Stimulated activated CD8-positive, alpha-beta memory T cell treated with anti-CD3 and anti-CD28 coated beads, Interleukin-4, amount 100 ng/mL, for 4 hours (primary cell): ENCODE measurements around the gene ALDH4A1.
"Not testable (repeated sequence)": the region's sequence is repeated elsewhere in the genome, so short reads cannot be mapped to it uniquely, and the experiment has no call there.

ENCODE experiments used
- DNase-seq, 2 donors: peaks; one replicate each; pipeline ENCODE4 v3.0.0-alpha.2; 2020; ENCODE audit warnings: low read depth in 2 of 2, low spot score in 1 of 2

ALDH4A1 gene

DNA sequence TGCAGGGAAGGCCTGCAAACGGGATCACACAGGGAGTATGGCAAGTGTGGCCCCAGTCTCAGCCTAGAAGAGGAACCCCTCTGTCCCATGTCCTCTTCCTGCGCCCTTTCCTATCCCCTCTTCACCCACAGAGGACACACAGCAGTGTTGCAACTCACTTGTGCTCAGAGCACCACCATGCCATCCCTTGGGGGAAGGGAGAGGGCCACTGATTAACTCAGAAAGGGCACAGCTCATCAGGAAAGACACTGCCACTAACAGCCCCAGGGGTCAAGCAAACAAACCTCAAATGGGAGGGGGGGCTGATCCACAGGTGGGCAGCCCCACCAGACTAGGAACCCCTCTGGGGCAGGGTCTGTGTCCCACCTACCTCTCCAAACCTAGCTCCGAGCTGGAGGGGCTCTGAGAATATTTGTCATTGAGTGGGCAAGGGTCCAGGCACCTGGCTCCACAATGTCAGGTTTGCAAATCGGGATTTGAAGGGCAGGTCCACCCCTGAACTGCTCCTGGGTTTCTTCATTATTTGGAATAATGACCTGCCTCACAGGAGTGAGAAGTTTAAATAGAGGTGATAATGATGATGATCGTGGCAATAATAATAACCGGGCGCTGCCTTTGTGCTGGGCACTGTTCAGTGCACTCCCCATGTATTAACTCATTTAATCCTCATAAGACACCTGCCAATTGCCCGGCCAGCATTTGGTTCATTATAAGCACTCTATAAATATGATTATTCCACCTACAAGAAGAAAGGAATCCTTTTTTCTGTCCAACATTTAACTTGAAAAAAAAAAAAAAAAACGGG is 1.0 kb downstream of the ALDH4A1 start:
- no peak for DNase-seq

DNA sequence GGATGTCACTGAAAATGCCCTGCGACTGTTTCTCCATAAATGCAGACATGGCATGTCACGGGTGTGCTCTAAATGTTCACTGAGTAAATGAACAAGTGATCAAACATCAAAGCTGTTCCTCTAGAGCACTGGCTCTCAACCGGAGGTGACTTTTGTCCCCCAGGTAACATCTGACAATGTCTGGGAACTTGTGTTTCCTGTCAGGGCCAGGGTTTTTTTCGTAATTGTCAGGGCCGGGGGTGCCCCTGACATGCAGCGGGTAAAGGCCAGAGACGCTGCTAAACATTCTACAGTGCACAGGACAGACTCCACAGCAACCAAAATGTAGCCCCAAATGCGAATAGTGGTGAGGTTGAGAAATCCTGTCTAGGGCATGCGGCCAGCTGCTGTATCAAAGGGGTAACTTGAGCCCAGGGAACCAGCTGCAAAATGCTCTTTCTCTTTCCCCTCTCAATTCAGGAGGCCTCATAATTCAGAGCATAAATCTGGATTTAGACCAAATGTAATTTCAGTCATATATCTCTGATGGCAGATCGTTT is 2.0 kb downstream of the ALDH4A1 start:
- DNase-seq: no peak

DNA sequence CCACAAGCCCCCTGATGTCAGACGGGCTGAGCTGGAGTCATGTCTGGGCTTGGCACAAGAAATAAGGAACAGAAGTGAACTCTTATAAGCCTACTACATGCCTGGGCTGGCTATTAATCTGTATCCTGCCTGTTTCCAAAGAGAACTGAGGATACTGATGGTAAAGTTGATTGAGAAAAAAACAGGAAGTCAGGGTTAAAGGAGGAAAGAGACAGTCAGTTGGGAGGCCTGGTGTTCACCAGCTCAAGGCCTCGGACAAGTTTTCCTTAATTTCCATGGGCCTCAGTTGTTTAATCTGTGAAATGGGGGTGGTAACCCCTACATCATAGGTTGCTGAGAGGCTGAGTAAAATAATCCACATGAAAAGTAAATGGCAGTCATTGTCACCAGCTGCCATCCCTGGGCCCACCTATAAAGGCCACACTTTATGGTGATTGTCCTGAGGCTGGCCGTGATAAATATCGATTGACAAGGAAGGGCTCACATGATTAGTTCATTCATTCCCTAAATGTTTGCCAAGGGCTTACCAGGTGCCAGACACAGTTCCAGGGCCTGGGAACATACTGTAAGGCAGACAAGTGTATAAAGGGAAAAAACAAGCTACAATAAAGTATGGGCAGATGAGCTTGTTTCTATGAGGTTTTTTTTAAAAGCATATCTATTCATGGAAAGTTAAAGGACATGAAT is 2.8 kb downstream of the ALDH4A1 start:
- DNase-seq: no peak

DNA sequence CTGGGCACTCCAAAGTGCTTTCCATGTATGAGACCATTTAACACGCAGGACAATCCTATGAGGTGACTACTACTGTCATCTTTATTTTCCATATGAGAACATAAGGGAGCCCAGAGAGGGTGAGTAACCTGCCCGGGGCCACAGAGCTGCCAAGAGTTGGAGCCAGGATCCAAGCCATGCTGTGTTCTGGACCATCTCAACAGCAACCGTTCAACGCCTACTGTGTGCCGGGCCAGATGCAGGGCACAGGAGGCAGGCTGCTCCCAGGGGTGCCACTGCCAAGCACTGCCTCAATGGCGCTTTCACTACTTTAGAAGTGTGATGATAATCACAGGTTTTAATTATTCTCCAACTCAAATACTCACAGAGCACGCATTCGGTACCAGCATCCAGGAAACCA is 3.8 kb downstream of the ALDH4A1 start:
- DNase-seq: no peak

DNA sequence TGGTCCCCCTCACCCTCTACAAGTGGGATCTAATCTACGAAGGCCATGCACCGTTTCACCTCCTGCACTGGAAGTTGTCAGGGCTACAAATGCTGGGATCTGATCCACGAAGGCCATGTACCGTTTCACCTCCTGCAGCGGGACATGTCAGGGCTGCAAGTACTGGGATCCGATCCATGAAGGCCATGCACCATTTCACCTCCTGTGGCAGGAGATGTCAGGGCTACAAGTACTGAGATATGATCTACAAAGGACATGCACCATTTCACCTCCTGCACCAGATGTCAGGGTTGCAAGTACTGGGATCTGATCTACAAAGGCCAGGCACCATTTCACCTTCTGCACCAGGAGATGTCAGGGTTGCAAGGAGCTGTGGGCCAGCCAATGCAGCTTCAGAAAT is 7.0 kb downstream of the ALDH4A1 start:
- DNase-seq: no peak

DNA sequence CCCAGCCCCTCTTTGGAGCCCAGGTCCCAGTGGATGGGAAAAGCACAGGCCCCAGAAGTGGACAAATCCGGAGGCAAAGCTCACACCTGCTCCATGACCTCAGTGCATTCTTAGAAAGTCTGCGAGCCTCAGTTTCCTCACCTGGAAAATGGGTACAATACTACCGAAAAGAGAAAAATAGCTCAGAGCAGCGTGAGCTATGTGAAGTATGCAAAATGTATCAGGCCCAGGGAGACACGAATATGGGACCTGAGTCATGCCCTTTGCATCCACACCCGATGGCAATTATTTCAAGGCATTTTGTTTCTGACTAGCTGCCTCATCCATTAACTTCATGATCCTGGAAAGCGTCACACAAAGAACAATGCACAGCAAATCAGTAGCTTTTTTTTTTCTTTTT is 9.2 kb downstream of the ALDH4A1 start:
- DNase-seq: no peak

DNA sequence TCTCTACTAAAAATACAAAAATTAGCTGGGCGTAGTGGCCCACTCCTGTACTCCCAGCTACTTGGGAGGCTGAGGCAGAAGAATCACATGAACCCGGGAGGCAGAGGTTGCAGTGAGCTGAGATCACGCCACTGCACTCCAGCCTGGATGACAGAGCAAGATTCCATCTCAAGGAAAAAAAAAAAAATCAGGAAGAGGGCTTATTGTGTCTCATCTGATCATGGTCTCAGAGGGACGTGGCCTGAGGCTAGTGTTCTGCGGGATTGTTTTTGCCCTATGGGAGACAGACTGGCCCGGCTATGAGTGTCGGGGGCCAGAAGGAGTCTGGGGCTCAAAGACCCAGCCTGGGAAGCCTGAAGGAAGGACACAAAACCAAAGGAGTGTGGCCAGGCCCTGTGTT is 10.5 kb downstream of the ALDH4A1 start:
- not testable (repeated sequence) for DNase-seq

DNA sequence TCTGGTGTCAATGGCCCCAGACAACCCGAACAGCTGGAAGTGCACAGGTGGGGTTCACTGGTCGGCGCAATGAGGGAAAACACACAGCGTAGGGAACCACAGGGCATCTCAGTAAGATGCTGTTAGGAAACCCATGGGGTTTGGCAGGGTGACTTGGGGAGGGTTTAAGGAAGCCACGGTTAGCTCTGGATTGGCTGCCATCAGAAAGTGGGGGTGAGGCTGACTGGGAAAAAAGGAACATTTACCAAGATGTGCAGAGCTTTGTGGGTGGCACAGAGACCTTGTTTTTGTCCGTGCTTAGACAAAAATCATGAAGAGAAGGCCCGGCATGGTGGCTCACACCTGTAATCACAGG is 11.0 kb downstream of the ALDH4A1 start:
- DNase-seq: no peak

DNA sequence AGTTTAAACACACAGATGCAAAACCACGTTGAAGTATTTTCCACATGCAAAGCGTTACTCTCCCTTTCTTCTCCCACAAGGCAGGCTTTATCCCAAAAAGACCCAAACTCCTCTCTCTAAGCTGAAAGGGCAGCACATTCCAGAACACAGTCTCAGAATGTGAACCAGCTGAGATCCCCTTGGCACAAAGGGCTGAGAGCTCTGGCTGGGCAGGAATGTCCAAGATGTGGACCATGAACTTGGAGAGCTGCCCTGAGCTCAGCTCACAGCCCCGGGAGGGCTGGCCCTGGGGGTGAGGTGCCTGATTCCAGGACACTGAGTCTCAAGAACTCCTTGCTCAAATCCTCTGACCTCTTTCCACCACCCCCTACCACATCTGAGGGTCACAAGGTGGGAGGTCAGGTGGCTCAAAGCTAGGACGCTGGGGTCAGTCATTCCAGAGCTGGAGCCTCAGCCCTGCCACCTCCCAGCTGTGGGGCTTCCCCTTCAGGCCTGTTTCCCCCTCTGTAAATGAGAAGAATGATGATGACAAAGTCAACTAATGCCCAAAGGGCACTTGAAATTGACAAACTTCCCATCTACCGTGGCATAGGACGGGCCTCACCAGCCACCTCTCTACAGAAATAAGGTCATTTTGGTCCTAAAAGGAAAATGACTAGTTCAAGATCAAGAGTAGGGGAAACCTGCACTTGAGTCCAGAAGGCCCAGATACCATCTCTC is 11.5 kb downstream of the ALDH4A1 start:
- DNase-seq: no peak

DNA sequence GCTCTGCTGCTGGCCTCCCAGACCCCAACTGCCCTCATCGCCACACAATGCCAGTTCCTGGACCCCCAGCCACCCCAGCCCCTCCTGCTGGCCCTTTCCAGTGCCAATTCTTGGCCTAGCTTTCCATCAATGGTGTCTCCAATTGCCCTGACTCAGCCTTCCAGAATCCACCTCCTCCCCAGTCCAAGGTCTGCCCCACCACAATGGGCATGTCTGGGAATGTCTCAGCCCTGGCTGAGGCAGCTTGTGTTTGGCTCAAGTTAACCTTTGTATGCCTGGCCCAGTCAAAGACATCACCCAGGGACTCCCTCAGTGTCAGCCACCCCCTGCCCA is 16.4 kb downstream of the ALDH4A1 start:
- no peak for DNase-seq

DNA sequence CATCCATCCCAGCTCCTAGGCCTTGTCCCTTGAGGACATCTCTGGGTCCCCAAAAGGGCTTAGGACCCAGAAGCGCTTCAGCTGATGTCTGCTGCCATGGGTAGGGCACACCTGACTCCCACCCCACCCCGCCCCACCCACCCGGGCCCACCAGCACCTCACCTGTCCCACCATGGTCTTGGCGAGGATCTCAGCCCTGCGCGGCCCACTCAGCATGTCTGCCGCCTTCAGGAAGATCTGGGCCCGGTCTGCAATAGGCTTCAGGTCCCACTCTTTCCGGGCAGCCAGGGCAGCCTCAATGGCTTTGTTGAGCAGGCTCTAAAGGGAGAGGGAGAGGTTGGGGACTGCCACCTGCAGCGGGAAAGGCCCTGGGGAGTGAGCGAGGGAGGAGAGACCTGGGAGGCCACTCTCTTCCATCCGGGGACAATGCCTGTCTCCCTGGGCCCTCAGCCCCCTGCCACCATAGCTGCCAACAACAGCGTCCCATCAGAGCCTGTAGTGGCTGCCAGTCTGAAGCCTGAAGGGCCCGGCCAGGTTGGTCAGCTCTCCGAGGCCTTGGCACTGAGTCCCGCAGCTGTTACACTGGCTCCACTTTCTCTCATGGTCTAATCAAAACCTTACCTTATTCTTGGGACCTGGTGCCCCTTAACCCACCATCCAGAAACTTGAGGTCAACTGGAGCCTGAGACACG is 16.9 kb downstream of the ALDH4A1 start:
- DNase-seq: no peak

DNA sequence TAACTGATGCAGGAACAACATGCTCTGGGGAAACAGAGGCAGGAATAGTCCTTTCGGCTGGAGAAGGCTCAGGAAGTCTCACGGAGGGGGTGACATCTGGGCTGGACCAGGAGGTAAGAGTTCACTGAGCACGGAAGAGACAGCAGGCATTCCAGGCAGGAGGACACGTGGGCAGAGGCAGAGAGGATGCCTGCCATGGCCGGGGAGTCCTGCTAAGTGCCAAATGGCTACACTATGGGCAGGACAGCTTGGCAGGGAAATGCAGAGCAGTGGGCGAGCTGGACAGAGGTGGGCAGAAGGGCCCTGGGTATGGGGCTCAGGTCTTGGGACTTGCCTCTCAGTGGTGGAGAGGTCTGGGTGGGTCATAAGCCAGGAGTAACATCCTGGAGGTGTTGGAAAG is 17.6 kb downstream of the ALDH4A1 start:
- no peak for DNase-seq

DNA sequence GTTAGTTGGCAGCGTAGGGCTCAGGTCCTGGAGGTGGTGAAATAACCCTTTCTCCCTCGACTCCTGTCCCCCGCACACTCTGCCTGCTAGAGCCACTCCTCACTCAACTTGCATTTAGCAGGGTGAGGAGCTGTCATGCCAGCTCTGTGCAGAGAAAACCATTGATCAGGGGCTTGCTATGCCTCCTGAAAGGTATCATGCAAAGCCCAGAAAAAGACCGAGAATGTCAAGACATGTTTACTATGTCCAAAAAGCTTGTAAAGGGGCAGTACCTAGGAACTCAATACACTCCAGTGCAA is 18.0 kb downstream of the ALDH4A1 start:
- DNase-seq: no peak

DNA sequence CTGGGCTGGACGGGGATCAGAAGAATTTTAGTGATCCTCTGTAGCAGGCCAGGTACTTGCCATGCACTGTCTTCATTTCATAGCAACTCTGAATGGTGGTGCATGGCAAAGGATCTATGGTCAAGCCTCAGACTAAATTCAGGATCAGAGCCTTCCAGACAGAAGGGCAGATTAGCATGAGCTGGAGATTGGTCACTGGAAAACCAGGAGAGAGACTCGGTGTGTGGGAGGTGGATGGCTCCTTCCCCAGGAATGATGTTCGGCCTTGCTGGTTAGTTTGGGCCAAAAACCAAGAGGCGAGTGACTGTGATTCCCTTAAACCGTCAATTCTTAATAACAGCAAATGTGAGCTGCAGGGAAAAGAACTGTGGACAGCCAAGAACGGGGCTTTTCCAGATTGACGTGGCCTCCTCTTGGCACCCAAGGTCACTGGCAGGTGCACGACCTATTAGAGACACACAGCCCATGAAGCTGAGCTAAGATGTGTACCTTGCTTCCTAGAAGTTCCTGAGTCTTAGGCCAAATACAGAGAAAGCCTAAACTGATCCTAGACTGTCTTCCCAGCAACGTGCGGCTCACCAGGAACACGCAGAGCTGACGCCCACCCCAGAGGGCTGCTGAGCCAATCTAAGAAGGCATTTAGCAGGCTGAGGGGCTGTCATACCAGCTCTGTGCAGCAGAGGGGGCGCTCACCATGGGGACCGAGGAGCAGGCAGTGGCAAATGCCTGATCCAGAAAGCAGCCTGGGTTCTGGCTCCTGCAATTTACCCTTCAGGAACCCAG is 18.5 kb downstream of the ALDH4A1 start:
- peak; percentile 37 to 64 for DNase-seq

DNA sequence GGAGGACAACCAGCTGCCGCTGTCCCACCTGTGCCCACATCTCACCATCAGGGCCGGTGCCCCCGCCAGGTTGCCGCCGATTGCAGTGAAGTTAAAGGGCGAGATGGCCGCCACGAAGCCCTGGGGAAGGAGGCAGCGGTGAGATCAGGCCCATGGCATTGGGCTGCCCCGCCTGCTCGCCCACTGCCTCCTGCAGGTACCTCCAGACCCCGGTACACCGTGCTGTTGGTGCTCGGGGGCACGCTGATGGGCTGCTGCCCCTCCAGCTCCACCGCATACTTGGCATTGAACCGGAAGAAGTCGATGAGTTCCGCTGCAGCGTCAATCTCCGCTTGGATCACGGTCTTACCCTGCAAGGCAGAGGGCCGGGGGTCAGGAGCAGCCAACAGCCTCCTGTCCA is 19.3 kb downstream of the ALDH4A1 start:
- DNase-seq: no peak

DNA sequence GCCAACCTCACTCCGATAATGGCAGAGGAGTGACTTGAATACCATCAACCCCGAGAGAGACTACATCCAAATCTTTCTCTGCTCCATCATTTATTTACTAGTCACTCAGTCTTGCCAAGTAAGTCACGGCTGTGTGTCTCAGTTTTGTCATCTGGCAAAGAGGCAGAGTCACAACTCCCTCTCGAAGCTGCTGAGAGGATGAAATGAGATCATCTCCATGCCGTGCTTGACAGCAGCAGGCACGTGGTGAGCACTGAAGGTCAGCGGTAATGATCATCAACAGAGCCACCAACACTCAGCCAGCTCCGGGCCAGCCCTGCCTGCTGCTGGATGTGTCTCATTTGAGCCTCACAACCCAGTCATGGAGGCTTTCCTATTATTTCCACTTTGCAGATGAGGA is 19.9 kb downstream of the ALDH4A1 start:
- DNase-seq: no peak

DNA sequence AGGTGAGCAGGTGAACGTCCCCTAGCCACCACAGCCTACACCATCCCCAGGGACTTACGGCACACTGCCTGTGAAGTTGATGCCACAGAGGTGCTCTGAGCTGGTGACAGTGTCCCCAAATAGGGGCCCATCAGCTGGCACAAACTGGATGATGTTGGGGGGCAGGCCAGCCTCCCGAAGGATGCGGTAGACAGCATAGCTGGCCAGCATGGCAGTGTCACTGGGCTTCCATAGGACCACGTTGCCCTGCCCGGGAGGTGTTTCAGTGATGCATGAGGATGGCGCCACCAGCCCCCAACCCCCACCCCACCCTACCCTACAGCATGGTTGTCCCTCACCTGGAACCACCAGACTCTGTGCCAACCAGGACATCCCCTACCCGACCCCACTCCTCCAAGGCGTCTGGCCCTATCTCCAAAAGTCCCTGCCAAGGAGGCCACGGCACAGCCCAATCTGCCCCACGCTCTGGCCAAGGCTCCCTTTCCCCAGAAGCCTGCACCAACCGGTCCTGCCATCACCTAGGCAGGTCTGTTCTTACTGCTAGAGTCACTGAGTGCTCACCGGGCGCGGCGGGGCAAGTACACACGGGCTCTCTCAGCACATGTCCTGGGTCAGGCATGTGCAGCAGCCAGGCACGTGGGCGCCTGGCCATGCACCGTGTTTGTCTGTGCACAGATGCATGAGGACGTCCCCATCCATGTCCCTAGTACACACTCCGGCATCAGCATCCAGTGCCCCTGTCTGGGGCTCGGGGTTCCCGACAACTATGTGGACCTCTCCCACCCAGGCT is 20.5 kb downstream of the ALDH4A1 start:
- no peak for DNase-seq

DNA sequence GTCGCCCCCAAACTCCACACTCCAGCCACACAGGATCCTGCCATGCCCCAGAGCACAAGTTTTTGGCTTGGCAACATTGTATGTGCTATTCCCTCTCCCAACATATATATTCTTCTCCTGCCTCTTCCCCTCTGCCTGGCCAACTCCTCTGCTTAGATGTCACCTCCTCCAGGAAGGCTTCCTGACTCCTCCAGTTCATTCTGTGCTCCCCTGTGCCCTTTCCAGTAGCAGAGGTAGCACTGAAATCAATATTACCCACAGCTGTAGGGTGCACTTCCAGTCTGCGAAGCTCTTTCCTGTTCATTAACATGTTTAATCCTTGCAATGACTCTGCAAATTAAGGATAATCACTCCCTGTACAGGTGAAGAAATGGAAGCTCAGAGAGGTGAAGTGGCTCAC is 21.2 kb downstream of the ALDH4A1 start:
- no peak for DNase-seq

DNA sequence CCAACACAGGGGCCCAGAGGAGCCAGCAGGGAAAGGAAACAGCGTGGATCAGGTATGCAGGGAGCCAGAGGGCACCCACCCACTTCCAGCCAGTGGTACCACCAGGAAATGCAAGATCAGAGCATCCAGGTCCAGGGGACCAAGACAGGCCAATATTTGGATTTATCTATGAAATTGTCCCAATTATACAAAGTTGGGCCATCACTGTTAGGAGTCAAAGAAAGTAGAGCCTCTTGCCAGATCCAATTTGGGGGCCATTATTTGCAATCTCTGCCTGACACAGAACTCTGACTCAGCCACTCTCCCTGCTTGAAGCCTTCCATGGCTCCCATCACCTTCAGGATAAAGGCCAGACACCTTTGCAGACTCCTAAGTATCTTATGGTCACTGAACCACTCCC is 21.8 kb downstream of the ALDH4A1 start:
- DNase-seq: no peak

DNA sequence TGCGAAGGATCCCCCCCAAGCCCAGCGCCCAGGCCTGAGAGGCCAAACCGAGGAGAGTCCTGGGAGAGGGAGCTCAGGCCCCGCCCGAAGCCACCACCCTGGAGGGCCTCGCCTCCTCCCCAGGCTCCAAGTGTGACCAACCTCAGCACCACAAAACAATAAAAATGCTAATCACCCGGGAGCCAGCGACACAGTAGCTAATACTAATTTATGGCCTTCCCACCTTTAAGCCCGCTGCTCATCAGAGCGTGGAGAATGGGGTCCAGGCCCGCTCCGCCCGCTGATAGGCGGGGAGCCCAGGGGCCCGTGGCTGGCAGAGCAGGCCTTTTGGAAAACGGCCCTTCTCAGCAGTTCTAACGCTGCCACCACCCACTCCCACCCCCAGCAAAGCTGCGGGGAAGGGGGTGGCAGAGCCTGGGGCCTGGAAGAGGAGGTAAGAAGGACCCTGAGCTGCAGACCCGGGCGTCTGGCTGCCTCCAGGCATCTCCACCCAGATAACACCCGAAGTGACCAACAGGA is 22.5 kb downstream of the ALDH4A1 start:
- DNase-seq: no peak
